ENCODE measurements around the gene OLIG1. TPM values are rescaled to one million over a fixed set of nuclear protein-coding genes. Genes with fewer than 3 reads are reported as not detected.

The OLIG1 gene
- total and polyA plus RNA-seq, 2 of the 8 experiments (the other 6 are each of a cell fraction or from before 2014, with no cell fraction given), result 0.65 to 1.2 TPM

DNA sequence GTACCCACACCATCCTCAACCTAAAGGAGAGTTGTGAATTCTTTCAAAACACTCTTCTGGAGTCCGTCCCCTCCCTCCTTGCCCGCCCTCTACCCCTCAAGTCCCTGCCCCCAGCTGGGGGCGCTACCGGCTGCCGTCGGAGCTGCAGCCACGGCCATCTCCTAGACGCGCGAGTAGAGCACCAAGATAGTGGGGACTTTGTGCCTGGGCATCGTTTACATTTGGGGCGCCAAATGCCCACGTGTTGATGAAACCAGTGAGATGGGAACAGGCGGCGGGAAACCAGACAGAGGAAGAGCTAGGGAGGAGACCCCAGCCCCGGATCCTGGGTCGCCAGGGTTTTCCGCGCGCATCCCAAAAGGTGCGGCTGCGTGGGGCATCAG, 44.8 kb upstream of the OLIG1 start (continued):
- no peak for TF ChIP-seq RFX5 (IDR thresholded peaks at IDR 0.05; ENCODE audit: borderline replicate concordance, low read depth, low read length)
- TF ChIP-seq RAD21 (IDR thresholded peaks at IDR 0.05 in 1 of 2, conservative IDR thresholded peaks at IDR 0.05 in 1 of 2; ENCODE audit: low read depth in 2 of 2, low read length in 2 of 2), result peak; percentile 51 to 64; a peak in 3 of 4 replicates
- TF ChIP-seq SIN3A (conservative IDR thresholded peaks at IDR 0.05 in 1 of 2, IDR thresholded peaks at IDR 0.05 in 1 of 2; ENCODE audit: low read depth in 1 of 2, low read length in 2 of 2), result no peak
- TF ChIP-seq ATF2 (IDR thresholded peaks at IDR 0.05; ENCODE audit: low read length), result no peak
- no peak for TF ChIP-seq TAF7 (optimal IDR thresholded peaks at IDR 0.05; ENCODE audit: borderline replicate concordance, low read depth, low read length)
- TF ChIP-seq HDAC2 (IDR thresholded peaks at IDR 0.05; ENCODE audit: borderline replicate concordance in 1 of 2, low read depth in 2 of 2, low read length in 2 of 2), result 0 out of 4 replicates have a peak, but pooled peaks of 1 of the 2 experiments have one; percentile 11

All from H1 (cell line).